Stimulated activated CD8-positive, alpha-beta memory T cell treated with anti-CD3 and anti-CD28 coated beads, Interleukin-2, amount 100 ng/mL, for 1 hour (primary cell): ENCODE data around the gene OR11H1.
"Not testable (repeated sequence)": the region's sequence is repeated elsewhere in the genome, so short reads cannot be mapped to it uniquely, and the experiment has no call there.

Experiments used
- DNase-seq, 2 donors: peaks; one replicate each; pipeline ENCODE4 v3.0.0-alpha.2; 2020; ENCODE audit warnings: low read depth in 2 of 2

OR11H1 gene

GRCh38 chr22:15527892-15528291 lies at the start of gene OR11H1:
Gene OR11H1, plus strand, starts transcription at chr22:15528192. Its CDS starts 0 bp downstream, at chr22:15528192.
- DNase-seq, result not testable (repeated sequence)

- DNase-seq, result not testable (repeated sequence)
Measured at GRCh38 chr22:15509967-15510366, 18.0 kb upstream of the OR11H1 start.

- DNase-seq, result not testable (repeated sequence)
Measured at GRCh38 chr22:15515896-15516295, 12.1 kb upstream of the OR11H1 start.

GRCh38 chr22:15553767-15554166 lies 25.8 kb downstream of the OR11H1 start:
- DNase-seq, result not testable (repeated sequence)

GRCh38 chr22:15563461-15563860 lies 35.5 kb downstream of the OR11H1 start:
- not testable (repeated sequence) for DNase-seq

- DNase-seq, result not testable (repeated sequence)
Measured at GRCh38 chr22:15565063-15565462, 37.1 kb downstream of the OR11H1 start.
